Small intestine (tissue), 7 donors: Measurements from ENCODE around the gene MPPE1. TPM values are rescaled to one million over a fixed set of nuclear protein-coding genes. Genes with fewer than 3 reads are reported as not detected.

ENCODE experiments used
- DNase-seq, 2 donors: peaks; one replicate each; pipeline versions ENCODE4 v3.0.0 to v3.0.0-alpha.2; 2013
- FAIRE-seq: peaks from 2 replicates; lab custom pipeline; 2012; peaks lifted over from hg19 to GRCh38; lab: Jason Lieb, UNC
- H3K27ac ChIP-seq, 3 donors: one replicate each; pipeline ENCODE4 v1.5.1; 2013; ENCODE audit warnings: low read length in 2 of 3, mild to moderate bottlenecking in 2 of 3, control low read depth in 1 of 3, inconsistent platforms in 1 of 3, low read depth in 1 of 3, moderate library complexity in 1 of 3
- H3K27me3 ChIP-seq, 3 donors: one replicate each; pipeline ENCODE4 v1.6.1; 2013; ENCODE audit warnings: low read length in 3 of 3, inconsistent platforms in 1 of 3; ENCODE audit not compliant: control insufficient read depth in 3 of 3, insufficient read depth in 3 of 3
- H3K36me3 ChIP-seq, 3 donors: one replicate each; pipeline ENCODE4 v1.6.1; 2013; ENCODE audit warnings: low read length in 3 of 3, inconsistent platforms in 1 of 3, low read depth in 1 of 3, mild to moderate bottlenecking in 1 of 3, moderate library complexity in 1 of 3; ENCODE audit not compliant: control insufficient read depth in 3 of 3, insufficient read depth in 2 of 3
- H3K4me1 ChIP-seq, 3 donors: one replicate each; pipeline ENCODE4 v1.6.1; 2013; ENCODE audit warnings: low read length in 2 of 3, inconsistent platforms in 1 of 3, low read depth in 1 of 3, mild to moderate bottlenecking in 1 of 3, moderate library complexity in 1 of 3; ENCODE audit not compliant: control insufficient read depth in 3 of 3, insufficient read depth in 2 of 3
- H3K4me3 ChIP-seq, 3 donors: one replicate each; pipeline ENCODE4 v1.5.1; 2013; ENCODE audit warnings: low read length in 3 of 3, control low read depth in 1 of 3, inconsistent platforms in 1 of 3, low read depth in 1 of 3, mild to moderate bottlenecking in 1 of 3, moderate library complexity in 1 of 3
- H3K9me3 ChIP-seq, 2 donors: one replicate each; pipeline ENCODE4 v1.6.1; 2013; ENCODE audit warnings: low read depth in 1 of 2, low read length in 1 of 2; ENCODE audit not compliant: control insufficient read depth in 2 of 2, insufficient read depth in 1 of 2
- WGBS, 3 donors: extraction: QIAGEN DNeasy Blood & Tissue Kit; methylation state at CpG; one replicate each; pipeline ENCODE4 v1.1.7; 2013; 5-methylcytosine and 5-hydroxymethylcytosine counted together
- polyA plus RNA-seq, 4 donors: library from polyadenylated mRNA; stranded (reverse) in 3 of 4; unstranded in 1 of 4; fragments of 200-250 nt in 3 of 4; fragments of 120-200 nt in 1 of 4; gene quantifications; one replicate each; pipeline versions ENCODE4 v1.2.1 to v1.2.3, GENCODE V29; 2013
- donor health status: healthy with polysubstance abuse.
- donor health status: control.
- donor health status: control.
- donor health status: Bipolar disorder and iron deficiency.
- donor health status: healthy.

Gene MPPE1
- polyA plus RNA-seq, 4 donors, result 23.9 to 36.6 (median 26.3) TPM

GRCh38 chr18:11840493-11840892, 67.6 kb downstream of the MPPE1 start:
- FAIRE-seq (no peak), DNase-seq (peak in 1 of 2 donors; percentile 61)
- Histone ChIP-seq H3K27me3 (no peaks in the 10 kb centered on the region), H3K4me3 (no peak overlapping the region), H3K9me3 (no peaks in the 10 kb centered on the region), H3K36me3 (no peaks in the 10 kb centered on the region), H3K27ac (peak overlapping the region in 1 of 3 donors; percentile 25), H3K4me1 (peaks cover 0 to 6% (median 0%) of the 10 kb centered on the region in 3 donors)
- 42 to 53% (median 53%) methylated on average over 6 of the region's 6 CpGs for WGBS, 3 donors

GRCh38 chr18:11839556-11839955, 68.6 kb downstream of the MPPE1 start:
- 82 to 87% (median 84%) methylated on average over 6 of the region's 6 CpGs for WGBS, 3 donors
- peaks cover 0 to 6% (median 0%) of the 10 kb centered on the region in 3 donors for H3K4me1 ChIP-seq
- H3K27ac ChIP-seq, result no peak overlapping the region
- no peaks in the 10 kb centered on the region for H3K9me3 ChIP-seq
- no peak for FAIRE-seq
- H3K36me3 ChIP-seq, result no peaks in the 10 kb centered on the region
- H3K4me3 ChIP-seq, result no peak overlapping the region
- no peak for DNase-seq
- no peaks in the 10 kb centered on the region for H3K27me3 ChIP-seq

GRCh38 chr18:11834772-11835171, 73.3 kb downstream of the MPPE1 start:
- FAIRE-seq (no peak), DNase-seq (no peak)
- Histone ChIP-seq H3K4me1 (no peaks in the 10 kb centered on the region), H3K36me3 (no peaks in the 10 kb centered on the region), H3K27me3 (no peaks in the 10 kb centered on the region), H3K9me3 (no peaks in the 10 kb centered on the region), H3K27ac (no peak overlapping the region), H3K4me3 (no peak overlapping the region)
- WGBS, 3 donors, result 78 to 87% (median 80%) methylated on average over 5 of the region's 5 CpGs

Other genes with a start within 250 kb of the MPPE1 start
- 1 to 10 TPM in 2 of 4 donors, under 1 TPM in 2; 0.45 to 6.4 (median 1.4) TPM for gene GNAL, start 219.1 kb downstream of the MPPE1 start, polyA plus RNA-seq
- 10 to 100 TPM; 38.1 to 71.3 (median 60.8) TPM for gene CHMP1B, start 56.9 kb downstream of the MPPE1 start, polyA plus RNA-seq
- gene IMPA2, start 73.2 kb upstream of the MPPE1 start, polyA plus RNA-seq, result 10 to 100 TPM; 22.6 to 58.3 (median 36.8) TPM
- under 1 TPM in 1 of 4 donors, not detected in 3; 0.27 TPM for gene ANKRD62, start 185.5 kb upstream of the MPPE1 start, polyA plus RNA-seq